HCT116 (cell line): ENCODE data around the gene JUN. TPM values are rescaled to one million over a fixed set of nuclear protein-coding genes. Genes with fewer than 3 reads are reported as not detected.

Source experiments
- ATAC-seq: fragments of 200-7000 bp; cut with Tn5 transposase; 2 replicates; pipeline ENCODE4 v1.9.1; 2020; ENCODE audit warnings: mild to moderate bottlenecking, moderate library complexity
- BruUV-seq: library from RNA; stranded (reverse); fragments of 400-500 nt; replicated peaks from 2 replicates; lab custom pipeline; 2021; lab: Mats Ljungman, UMichigan
- CTCF ChIA-PET: fragments of 300-600 bp; sonication (Branson Sonifier 250); formaldehyde crosslinking; loops from one replicate; lab custom pipeline; 2021; ENCODE audit warnings: antibody characterized with exemption; lab: Charles Lee
- POLR2A ChIA-PET: fragments of 300-600, 350-600 bp; sonication (Branson Sonifier 250); formaldehyde crosslinking; loops from one replicate; lab custom pipeline; 2021; ENCODE audit warnings: antibody characterized with exemption; lab: Charles Lee
- RAD21 ChIA-PET, 2 experiments: fragments of 300-600 bp; sonication (Branson Sonifier 250); formaldehyde crosslinking; loops; one replicate each; lab custom pipeline; 2023; ENCODE audit warnings: low total read pairs in 2 of 2; ENCODE audit not compliant: uncharacterized antibody in 2 of 2, unreplicated experiment in 2 of 2, low non-redundant PET in 1 of 2; lab: Charles Lee
- DNase-seq: peaks from one replicate; pipeline ENCODE4 v3.0.0-alpha.2; 2010; ENCODE audit warnings: low read depth, low spot score
- H2AFZ ChIP-seq: fragments of 200-600 bp; shearing (Covaris generic), sonication (generic); 2 replicates; pipeline ENCODE4 v1.6.1; 2017; ENCODE audit warnings: low read depth, mixed run types, mixed read lengths, antibody characterized with exemption, low read length; ENCODE audit not compliant: poor library complexity, severe bottlenecking
- H3K27ac ChIP-seq: 2 replicates; pipeline ENCODE4 v1.5.1; 2012; ENCODE audit warnings: low read depth, low read length
- H3K27me3 ChIP-seq: fragments of 200-600 bp; sonication (generic); 2 replicates; pipeline ENCODE4 v1.6.1; 2016; ENCODE audit warnings: mixed run types, low read length, mixed read lengths; ENCODE audit not compliant: insufficient read depth
- H3K36me3 ChIP-seq, 2 experiments: fragments of 200-500 bp in 1 of 2; fragments of 200-600 bp in 1 of 2; sonication (Bioruptor generic) in 1 of 2; sonication (generic) in 1 of 2; 2 replicates each; pipeline versions ENCODE4 v1.5.1 to v1.6.1; 2014 to 2016; ENCODE audit warnings: low read length in 2 of 2, inconsistent platforms in 1 of 2, mixed read lengths in 1 of 2, mixed run types in 1 of 2; ENCODE audit not compliant: insufficient read depth in 2 of 2, control insufficient read depth in 1 of 2
- H3K4me1 ChIP-seq, 2 experiments: fragments of 200-600 bp in 1 of 2; sonication (generic) in 1 of 2; 2 replicates each; pipeline versions ENCODE4 v1.5.1 to v1.6.1; 2012 to 2017; ENCODE audit warnings: low read length in 2 of 2, inconsistent platforms in 1 of 2, mild to moderate bottlenecking in 1 of 2, mixed read lengths in 1 of 2, mixed run types in 1 of 2, moderate library complexity in 1 of 2; ENCODE audit not compliant: insufficient read depth in 2 of 2, control insufficient read depth in 1 of 2
- H3K4me2 ChIP-seq: fragments of 200-600 bp; sonication (generic); 2 replicates; pipeline ENCODE4 v1.6.1; 2017; ENCODE audit warnings: mixed run types, low read length, mixed read lengths
- H3K4me3 ChIP-seq, 2 experiments: fragments of 200-600 bp in 1 of 2; sonication (generic) in 1 of 2; replicated peaks in 1 of 2; 2 replicates each; pipeline ENCODE4 v1.5.1; 2011 to 2016; ENCODE audit warnings: low read length in 2 of 2, control low read depth in 1 of 2, low read depth in 1 of 2, mild to moderate bottlenecking in 1 of 2, mixed read lengths in 1 of 2, mixed run types in 1 of 2
- H3K79me2 ChIP-seq: fragments of 200-600 bp; sonication (generic); 2 replicates; pipeline ENCODE4 v1.6.1; 2017; ENCODE audit warnings: mild to moderate bottlenecking, mixed run types, low read length, moderate library complexity, mixed read lengths; ENCODE audit not compliant: insufficient read depth
- H3K9ac ChIP-seq: fragments of 200-600 bp; sonication (generic); 2 replicates; pipeline ENCODE4 v1.6.1; 2016; ENCODE audit warnings: low read length, mixed read lengths
- H3K9me2 ChIP-seq: fragments of 200-600 bp; sonication (generic), shearing (Covaris generic); 2 replicates; pipeline ENCODE4 v1.6.1; 2017; ENCODE audit warnings: mixed run types, mild to moderate bottlenecking, moderate library complexity; ENCODE audit not compliant: insufficient read depth
- H3K9me3 ChIP-seq, 2 experiments: fragments of 200-500 bp in 1 of 2; fragments of 200-600 bp in 1 of 2; sonication (Bioruptor generic) in 1 of 2; sonication (generic) in 1 of 2; 2 replicates each; pipeline ENCODE4 v1.6.1; 2014 to 2017; ENCODE audit warnings: low read length in 2 of 2, mixed read lengths in 2 of 2, inconsistent platforms in 1 of 2, low read depth in 1 of 2, mild to moderate bottlenecking in 1 of 2, mixed run types in 1 of 2, moderate library complexity in 1 of 2; ENCODE audit not compliant: control insufficient read depth in 1 of 2, insufficient read depth in 1 of 2
- H4K20me1 ChIP-seq: fragments of 200-600 bp; sonication (generic), shearing (Covaris generic); 2 replicates; pipeline ENCODE4 v1.6.1; 2017; ENCODE audit warnings: mixed run types, mild to moderate bottlenecking, moderate library complexity; ENCODE audit not compliant: insufficient read depth
- ATF3 ChIP-seq: IDR thresholded peaks from 2 replicates; pipeline ENCODE4 v1.6.1; 2012
- CBX3 ChIP-seq: IDR thresholded peaks from 2 replicates; pipeline ENCODE4 v1.6.1; 2012; ENCODE audit warnings: low read depth
- CTCF ChIP-seq, 3 experiments: fragments of 200-600 bp in 1 of 3; sonication (generic) in 1 of 3; IDR thresholded peaks in 2 of 3; conservative IDR thresholded peaks in 1 of 3; 2 replicates each; pipeline ENCODE4 v1.5.1; 2012 to 2017; ENCODE audit warnings: low read depth in 2 of 3, low read length in 2 of 3, antibody characterized with exemption in 1 of 3, borderline replicate concordance in 1 of 3, control low read depth in 1 of 3, mild to moderate bottlenecking in 1 of 3, mixed read lengths in 1 of 3, mixed run types in 1 of 3, moderate library complexity in 1 of 3; ENCODE audit not compliant: insufficient read depth in 1 of 3
- ELF1 ChIP-seq: IDR thresholded peaks from 2 replicates; pipeline ENCODE4 v1.6.1; 2012; ENCODE audit warnings: low read depth, borderline replicate concordance
- FOSL1 ChIP-seq: IDR thresholded peaks from 2 replicates; pipeline ENCODE4 v1.6.1; 2012; ENCODE audit warnings: low read depth
- POLR2A ChIP-seq: IDR thresholded peaks from 2 replicates; pipeline ENCODE4 v1.7.0; 2011; ENCODE audit warnings: borderline replicate concordance; ENCODE audit not compliant: insufficient read depth, insufficient read length; ENCODE audit errors: extremely low read depth
- RAD21 ChIP-seq: IDR thresholded peaks from 2 replicates; pipeline ENCODE4 v1.6.1; 2012; ENCODE audit warnings: low read depth, mild to moderate bottlenecking
- REST ChIP-seq: IDR thresholded peaks from 2 replicates; pipeline ENCODE4 v1.6.1; 2012; ENCODE audit warnings: low read depth
- SIN3A ChIP-seq: IDR thresholded peaks from 2 replicates; pipeline ENCODE4 v1.6.1; 2012; ENCODE audit warnings: low read depth
- SP1 ChIP-seq: IDR thresholded peaks from 2 replicates; pipeline ENCODE4 v1.6.1; 2012; ENCODE audit warnings: low read depth
- SRF ChIP-seq: IDR thresholded peaks from 2 replicates; pipeline ENCODE4 v1.6.1; 2012; ENCODE audit warnings: low read depth
- ZBTB33 ChIP-seq: IDR thresholded peaks from 2 replicates; pipeline ENCODE4 v1.6.1; 2011; ENCODE audit warnings: mild to moderate bottlenecking, low read length, moderate library complexity; ENCODE audit not compliant: insufficient replicate concordance; ENCODE audit errors: extremely low read depth
- intact Hi-C: fragments of 100-400 bp; cut with micrococcal nuclease; formaldehyde crosslinking; loops from 2 replicates; pipeline ENCODE4 v1.10.0; 2022
- total RNA-seq: library from RNA; stranded (reverse); gene quantifications from one replicate; pipeline ENCODE4 v1.2.1, GENCODE V29; 2021; ENCODE audit not compliant: unreplicated experiment

Gene JUN
- total RNA-seq, 1 experiment from 2014 or later = 18.7 TPM

DNA sequence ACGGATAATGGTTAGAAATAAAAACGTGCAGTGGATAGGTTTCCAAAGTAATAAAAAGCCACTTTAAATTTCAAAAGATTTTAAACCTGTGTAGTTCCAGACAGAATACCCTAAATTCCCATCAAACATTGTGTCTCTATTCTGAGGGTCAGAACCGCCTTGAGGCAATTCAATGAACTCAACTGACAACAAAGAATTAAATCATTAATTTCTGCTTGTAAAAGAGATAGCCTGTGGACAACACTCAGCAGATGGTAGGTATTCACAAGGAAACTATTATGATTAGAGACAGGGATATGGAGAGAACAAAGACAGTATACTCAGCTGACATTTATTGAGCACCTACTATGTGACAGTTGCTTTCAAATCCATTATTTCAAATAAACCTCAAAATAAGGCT, 35.1 kb upstream of the JUN start:
- no peaks in the 10 kb centered on the region for H3K36me3 ChIP-seq
- H3K27ac ChIP-seq = no peak overlapping the region
- H3K9me2 ChIP-seq = no peaks in the 10 kb centered on the region
- H3K27me3 ChIP-seq = no peaks in the 10 kb centered on the region
- intact Hi-C loops = loop anchor here (5.0 to 10.0 kb wide), 2 partner anchors 63 to 476 kb away; partner anchors contain the start of gene FGGY
- H3K79me2 ChIP-seq = no peaks in the 10 kb centered on the region
- DNase-seq = no peak
- TF ChIP-seq SRF (no peak), POLR2A (no peak), ZBTB33 (no peak), ATF3 (no peak), SP1 (no peak), REST (no peak), FOSL1 (no peak), SIN3A (no peak), CTCF (IDR thresholded peaks at IDR 0.05 in 2 of 3, conservative IDR thresholded peaks at IDR 0.05 in 1 of 3; ENCODE audit: borderline replicate concordance in 1 of 3, insufficient read depth in 1 of 3, low read depth in 2 of 3, low read length in 2 of 3) (no peak), RAD21 (no peak), CBX3 (no peak), ELF1 (no peak)
- no peak overlapping the region for H3K9ac ChIP-seq
- no peak overlapping the region for H2AFZ ChIP-seq
- POLR2A ChIA-PET = interaction anchor here (1.4 kb wide), 1 partner anchor 8 kb away, joined by 5 read pairs; no protein-coding TSS in a partner anchor
- peaks cover 22 to 50% of the 10 kb centered on the region in 2 experiments for H3K4me1 ChIP-seq
- ATAC-seq = no peak
- H4K20me1 ChIP-seq = no peaks in the 10 kb centered on the region
- RAD21 ChIA-PET = no interaction called here
- H3K4me3 ChIP-seq = no peak overlapping the region
- no peaks in the 10 kb centered on the region for H3K9me3 ChIP-seq
- H3K4me2 ChIP-seq = no peak overlapping the region
- CTCF ChIA-PET = no interaction called here
- BruUV-seq = no TSS peak
